GM12874 (cell line): Measurements from ENCODE around the gene FHAD1.

Experiments used
- CTCF ChIP-seq: IDR thresholded peaks from 2 replicates; pipeline ENCODE4 v1.5.1; 2011; ENCODE audit warnings: low read depth, mild to moderate bottlenecking, control low read depth, low read length, moderate library complexity; ENCODE audit not compliant: insufficient read depth

FHAD1 gene

GRCh38 chr1:15428815-15429435 lies 181.9 kb downstream of the FHAD1 start:
- no peak for TF ChIP-seq CTCF

GRCh38 chr1:15429701-15430149 lies 182.7 kb downstream of the FHAD1 start:
- TF ChIP-seq CTCF: no peak

DNA sequence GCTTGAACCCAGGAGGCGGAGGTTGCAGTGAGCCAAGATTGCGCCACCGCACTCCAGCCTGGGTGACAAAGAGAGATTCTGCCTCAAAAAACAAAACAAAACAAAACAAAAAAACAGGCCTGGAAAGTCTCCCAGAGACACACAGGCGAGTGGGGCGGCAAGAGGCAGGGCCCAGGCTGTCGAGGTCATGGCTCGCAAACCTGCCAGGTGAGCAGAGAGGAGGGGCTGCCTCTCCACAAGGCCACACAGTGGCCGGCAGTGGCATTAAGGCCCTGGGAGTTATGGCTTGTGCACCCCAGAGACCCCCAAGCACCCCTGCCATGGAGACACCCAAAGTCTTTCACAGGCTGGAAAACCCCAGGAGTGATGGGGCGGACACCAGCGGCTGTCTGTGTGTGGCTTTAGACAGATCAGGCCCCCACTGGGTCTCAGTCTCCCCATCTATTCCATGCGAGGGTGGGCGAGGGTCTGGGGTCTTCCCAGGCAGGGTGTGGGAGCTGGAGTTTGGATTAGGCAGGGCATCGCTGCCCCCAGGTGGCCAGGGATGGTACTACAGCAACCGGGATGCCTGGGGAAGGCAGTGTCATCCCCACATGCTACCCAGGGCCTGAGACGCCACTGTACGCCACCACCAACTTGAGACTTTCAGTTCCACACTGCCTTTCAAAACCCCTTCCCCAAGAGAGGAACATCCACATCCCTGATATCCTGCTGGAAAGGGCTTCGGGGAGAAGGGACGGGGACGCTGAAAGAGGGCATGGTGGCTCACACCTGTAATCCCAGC lies 184.0 kb downstream of the FHAD1 start:
- TF ChIP-seq CTCF: peak; percentile 98

GRCh38 chr1:15431571-15431948 lies 184.5 kb downstream of the FHAD1 start:
- no peak for TF ChIP-seq CTCF

- no peak for TF ChIP-seq CTCF
Measured at GRCh38 chr1:15432324-15432723, 185.3 kb downstream of the FHAD1 start.

- no peak for TF ChIP-seq CTCF
Measured at GRCh38 chr1:15433471-15433870, 186.4 kb downstream of the FHAD1 start.

DNA sequence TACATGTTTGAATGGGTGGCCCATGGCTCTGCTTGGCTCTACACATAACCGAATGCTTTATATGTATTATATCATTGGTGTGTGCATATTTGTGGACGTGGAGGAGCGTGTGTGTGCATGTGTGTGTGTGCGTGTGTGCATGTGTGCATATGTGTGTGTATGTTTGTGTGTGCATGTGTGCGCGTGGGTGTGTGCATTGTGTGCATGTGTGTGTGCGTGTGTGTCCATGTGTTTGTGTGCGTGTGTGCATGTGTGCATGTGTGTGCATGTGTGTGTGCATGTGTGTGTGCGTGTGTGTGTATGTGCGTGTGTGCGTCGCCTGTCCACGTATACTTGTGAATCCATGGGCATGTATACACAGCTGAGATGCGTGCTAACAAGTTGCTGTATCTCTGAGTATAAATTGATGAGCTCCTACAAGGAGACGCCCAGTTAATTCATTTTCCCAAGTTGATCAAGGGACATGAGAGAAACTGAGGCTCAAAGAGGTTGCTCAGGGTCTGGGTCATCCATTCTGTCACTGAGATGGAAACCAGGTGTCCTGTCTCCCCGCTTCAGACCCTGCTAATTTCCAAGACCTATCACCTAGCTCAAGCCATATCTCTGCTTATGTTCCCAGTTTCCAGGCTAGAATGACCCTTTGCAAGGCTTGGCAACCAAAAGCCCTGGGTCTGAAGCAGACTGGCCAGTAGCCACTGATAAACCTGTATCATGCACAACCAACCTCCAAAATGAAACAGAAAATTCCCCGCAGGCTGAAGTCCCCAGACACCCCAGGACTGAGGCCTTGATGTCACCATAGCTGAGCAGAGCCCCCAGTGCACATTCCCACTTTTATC lies 188.4 kb downstream of the FHAD1 start:
- TF ChIP-seq CTCF: no peak
